H4 (cell line): ENCODE results near the gene PTPRT. TPM values are rescaled to one million over a fixed set of nuclear protein-coding genes. Genes with fewer than 3 reads are reported as not detected.
"Not testable (repeated sequence)": the region's sequence is repeated elsewhere in the genome, so short reads cannot be mapped to it uniquely, and the experiment has no call there.

Source experiments
- DNase-seq: peaks from one replicate; pipeline ENCODE4 v3.0.0-alpha.2; 2015; ENCODE audit warnings: low spot score
- total RNA-seq: library from RNA; depleted of rRNA; stranded (reverse); fragments of >200 nt; shearing (Covaris generic); gene quantifications from 2 replicates; pipeline ENCODE4 v1.2.3, GENCODE V29; 2014

PTPRT gene
- total RNA-seq, 1 experiment from 2014 or later: not detected

GRCh38 chr20:42910808-42911207 lies 278.9 kb downstream of the PTPRT start:
- DNase-seq: not testable (repeated sequence)

- no peak for DNase-seq
Observed at GRCh38 chr20:42907730-42908129, 282.0 kb downstream of the PTPRT start.

- no peak for DNase-seq
Observed at GRCh38 chr20:42906120-42906519, 283.6 kb downstream of the PTPRT start.

- no peak for DNase-seq
Observed at GRCh38 chr20:42902509-42902908, 287.2 kb downstream of the PTPRT start.

- DNase-seq: no peak
Observed at GRCh38 chr20:42901689-42902440, 287.8 kb downstream of the PTPRT start.

- DNase-seq: not testable (repeated sequence)
Observed at GRCh38 chr20:42900764-42901163, 288.9 kb downstream of the PTPRT start.

- no peak for DNase-seq
Observed at GRCh38 chr20:42895020-42895419, 294.7 kb downstream of the PTPRT start.

- DNase-seq: no peak
Observed at GRCh38 chr20:42894483-42894882, 295.2 kb downstream of the PTPRT start.

GRCh38 chr20:42889517-42889916 lies 300.2 kb downstream of the PTPRT start:
- no peak for DNase-seq

GRCh38 chr20:42887281-42887680 lies 302.4 kb downstream of the PTPRT start:
- DNase-seq: no peak

- DNase-seq: no peak
Observed at GRCh38 chr20:42886801-42887200, 302.9 kb downstream of the PTPRT start.

- no peak for DNase-seq
Observed at GRCh38 chr20:42886046-42886445, 303.7 kb downstream of the PTPRT start.

- no peak for DNase-seq
Observed at GRCh38 chr20:42875581-42875980, 314.1 kb downstream of the PTPRT start.

- DNase-seq: no peak
Observed at GRCh38 chr20:42873259-42873658, 316.4 kb downstream of the PTPRT start.

GRCh38 chr20:42864116-42864515 lies 325.6 kb downstream of the PTPRT start:
- no peak for DNase-seq

- no peak for DNase-seq
Observed at GRCh38 chr20:42862446-42862845, 327.3 kb downstream of the PTPRT start.

- DNase-seq: no peak
Observed at GRCh38 chr20:42857446-42857845, 332.3 kb downstream of the PTPRT start.

GRCh38 chr20:42855896-42856295 lies 333.8 kb downstream of the PTPRT start:
- no peak for DNase-seq

GRCh38 chr20:42852691-42853090 lies 337.0 kb downstream of the PTPRT start:
- no peak for DNase-seq

GRCh38 chr20:42846784-42847490 lies 342.8 kb downstream of the PTPRT start:
- DNase-seq: no peak

GRCh38 chr20:42844751-42845150 lies 345.0 kb downstream of the PTPRT start:
- DNase-seq: no peak

GRCh38 chr20:42837456-42837855 lies 352.2 kb downstream of the PTPRT start:
- no peak for DNase-seq

- DNase-seq: no peak
Observed at GRCh38 chr20:42836339-42836738, 353.4 kb downstream of the PTPRT start.
